Loucy (cell line): ENCODE results near the gene S100A6.

ENCODE experiments used
- H2AFZ ChIP-seq: fragments of 200-600 bp; sonication (generic); 2 replicates; pipeline ENCODE4 v1.6.0; 2016; ENCODE audit warnings: antibody characterized with exemption, mild to moderate bottlenecking, low read length, moderate library complexity
- H3F3A ChIP-seq: fragments of 200-600 bp; 2 replicates; pipeline ENCODE4 v1.6.0; 2016; ENCODE audit warnings: antibody characterized with exemption, low read depth, mild to moderate bottlenecking
- H3K27me3 ChIP-seq: fragments of 200-600 bp; sonication (generic); 2 replicates; pipeline ENCODE4 v1.6.1; 2014; ENCODE audit warnings: low read length, mild to moderate bottlenecking; ENCODE audit not compliant: insufficient read depth, poor library complexity, severe bottlenecking
- H3K36me3 ChIP-seq: fragments of 200-600 bp; sonication (generic); 2 replicates; pipeline ENCODE4 v1.6.1; 2016; ENCODE audit warnings: low read length; ENCODE audit not compliant: insufficient read depth
- H3K4me1 ChIP-seq: fragments of 200-600 bp; sonication (generic); 2 replicates; pipeline ENCODE4 v1.5.1; 2014; ENCODE audit warnings: low read length, mild to moderate bottlenecking; ENCODE audit not compliant: insufficient read depth, poor library complexity, severe bottlenecking
- H3K4me2 ChIP-seq: fragments of 200-600 bp; sonication (generic); 2 replicates; pipeline ENCODE4 v1.6.0; 2014; ENCODE audit warnings: antibody characterized with exemption, low read length, low read depth, mild to moderate bottlenecking; ENCODE audit not compliant: poor library complexity, severe bottlenecking
- H3K4me3 ChIP-seq: fragments of 200-600 bp; sonication (generic); 2 replicates; pipeline ENCODE4 v1.5.1; 2014; ENCODE audit warnings: low read length, mild to moderate bottlenecking, mixed read lengths; ENCODE audit not compliant: poor library complexity, severe bottlenecking
- H3K79me2 ChIP-seq: fragments of 200-600 bp; sonication (generic); 2 replicates; pipeline ENCODE4 v1.6.1; 2014; ENCODE audit warnings: low read length; ENCODE audit not compliant: insufficient read depth
- H3K9ac ChIP-seq: fragments of 200-600 bp; sonication (generic); 2 replicates; pipeline ENCODE4 v1.6.0; 2014; ENCODE audit warnings: mild to moderate bottlenecking, low read depth, low read length, moderate library complexity; ENCODE audit not compliant: poor library complexity, severe bottlenecking
- H3K9me2 ChIP-seq: fragments of 200-600 bp; sonication (generic); replicated peaks from 2 replicates; pipeline ENCODE4 v1.6.1; 2016; ENCODE audit warnings: low read depth, low read length, mixed read lengths
- H3K9me3 ChIP-seq: fragments of 200-600 bp; sonication (generic); 2 replicates; pipeline ENCODE4 v1.6.1; 2014; ENCODE audit warnings: mild to moderate bottlenecking, antibody characterized with exemption, low read length, low read depth; ENCODE audit not compliant: insufficient read depth
- H4K20me1 ChIP-seq: fragments of 200-600 bp; sonication (generic); 2 replicates; pipeline ENCODE4 v1.6.0; 2014; ENCODE audit warnings: antibody characterized with exemption, low read length, mild to moderate bottlenecking; ENCODE audit not compliant: insufficient read depth, poor library complexity, severe bottlenecking
- EZH2phosphoT487 ChIP-seq: fragments of 200-600 bp; IDR thresholded peaks from 2 replicates; pipeline ENCODE4 v1.6.1; 2018; ENCODE audit warnings: antibody characterized with exemption, mild to moderate bottlenecking, moderate library complexity, borderline replicate concordance
- TF ChIP-seq, protein P1 (sequence below): fragments of 200-600 bp; sonication (generic); conservative IDR thresholded peaks from 2 replicates; pipeline ENCODE4 v1.5.1; 2014; ENCODE audit warnings: mild to moderate bottlenecking, antibody characterized with exemption, low read length

S100A6 gene

DNA sequence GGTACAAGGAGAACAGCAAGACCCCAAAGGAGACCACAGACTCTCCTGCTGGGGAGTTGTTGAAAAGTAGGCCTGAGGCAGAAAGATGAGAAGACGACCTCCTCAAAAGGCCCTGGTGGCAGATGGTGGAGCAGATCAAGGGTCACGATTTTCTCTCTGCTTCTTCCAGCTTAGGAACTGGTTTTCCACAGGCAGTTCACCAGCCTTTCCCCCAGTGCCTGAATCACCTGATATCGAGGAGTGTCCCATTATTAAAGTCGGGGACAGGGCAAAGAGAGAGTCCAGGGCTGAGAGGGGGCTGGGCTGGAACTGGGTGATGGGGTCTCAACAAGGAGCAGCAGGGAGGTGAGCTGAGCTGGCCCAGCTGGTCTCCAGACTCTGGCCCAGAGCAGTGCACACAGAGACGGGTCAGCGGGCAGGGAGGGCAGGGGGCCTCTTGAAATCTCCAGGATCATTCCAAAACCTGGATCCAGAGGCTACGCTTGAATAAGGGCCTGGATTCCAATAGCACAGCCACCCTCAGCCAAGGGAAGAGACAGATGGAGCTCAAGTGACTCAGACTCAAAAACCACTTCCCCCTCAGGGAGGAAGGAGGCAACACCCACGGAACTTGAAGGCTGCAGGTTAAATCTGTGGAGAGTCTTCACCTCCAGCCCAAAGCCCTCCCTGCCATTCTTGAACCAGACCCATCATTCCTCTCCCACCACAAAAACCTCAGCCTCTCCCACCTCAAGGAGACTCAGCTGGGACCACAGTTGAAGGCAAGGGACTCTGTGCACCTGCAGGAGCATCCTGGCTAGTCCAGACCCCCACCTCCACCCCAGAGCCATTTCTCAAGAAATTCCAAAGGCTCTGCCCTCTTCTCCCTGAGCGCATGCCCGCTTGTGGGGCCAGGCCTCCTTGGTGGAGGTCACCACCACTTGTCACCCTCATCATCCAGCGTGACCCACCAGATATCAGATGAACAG is 4.9 kb upstream of the S100A6 start, which contains the start of gene S100A5:
Gene S100A5, minus strand, starts transcription at position 541 of the 968 bp plus-strand sequence. CDS start 743 bp downstream, outside the sequence.
- no peak for TF ChIP-seq EZH2phosphoT487
- TF ChIP-seq, protein P1, sequence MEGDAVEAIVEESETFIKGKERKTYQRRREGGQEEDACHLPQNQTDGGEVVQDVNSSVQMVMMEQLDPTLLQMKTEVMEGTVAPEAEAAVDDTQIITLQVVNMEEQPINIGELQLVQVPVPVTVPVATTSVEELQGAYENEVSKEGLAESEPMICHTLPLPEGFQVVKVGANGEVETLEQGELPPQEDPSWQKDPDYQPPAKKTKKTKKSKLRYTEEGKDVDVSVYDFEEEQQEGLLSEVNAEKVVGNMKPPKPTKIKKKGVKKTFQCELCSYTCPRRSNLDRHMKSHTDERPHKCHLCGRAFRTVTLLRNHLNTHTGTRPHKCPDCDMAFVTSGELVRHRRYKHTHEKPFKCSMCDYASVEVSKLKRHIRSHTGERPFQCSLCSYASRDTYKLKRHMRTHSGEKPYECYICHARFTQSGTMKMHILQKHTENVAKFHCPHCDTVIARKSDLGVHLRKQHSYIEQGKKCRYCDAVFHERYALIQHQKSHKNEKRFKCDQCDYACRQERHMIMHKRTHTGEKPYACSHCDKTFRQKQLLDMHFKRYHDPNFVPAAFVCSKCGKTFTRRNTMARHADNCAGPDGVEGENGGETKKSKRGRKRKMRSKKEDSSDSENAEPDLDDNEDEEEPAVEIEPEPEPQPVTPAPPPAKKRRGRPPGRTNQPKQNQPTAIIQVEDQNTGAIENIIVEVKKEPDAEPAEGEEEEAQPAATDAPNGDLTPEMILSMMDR: no peak
- peaks cover 12% of the 10 kb centered on the region for H3F3A ChIP-seq
- H3K4me3 ChIP-seq: peak within 1 kb of the TSS; percentile 53
- H3K9ac ChIP-seq: peak within 1 kb of the TSS; percentile 67
- H3K9me2 ChIP-seq: no peaks in the 10 kb centered on the region
- peaks cover 13% of the 10 kb centered on the region; the same call in 1 of the 2 replicates for H3K36me3 ChIP-seq
- peaks cover 74% of the 10 kb centered on the region for H3K4me1 ChIP-seq
- no peaks in the 10 kb centered on the region for H3K27me3 ChIP-seq
- H4K20me1 ChIP-seq: peaks cover 25% of the 10 kb centered on the region
- no peaks in the 10 kb centered on the region for H3K9me3 ChIP-seq
- peaks cover 36% of the 10 kb centered on the region for H3K79me2 ChIP-seq
- no peak within 1 kb of the TSS for H2AFZ ChIP-seq
- H3K4me2 ChIP-seq: peak within 1 kb of the TSS; percentile 66

DNA sequence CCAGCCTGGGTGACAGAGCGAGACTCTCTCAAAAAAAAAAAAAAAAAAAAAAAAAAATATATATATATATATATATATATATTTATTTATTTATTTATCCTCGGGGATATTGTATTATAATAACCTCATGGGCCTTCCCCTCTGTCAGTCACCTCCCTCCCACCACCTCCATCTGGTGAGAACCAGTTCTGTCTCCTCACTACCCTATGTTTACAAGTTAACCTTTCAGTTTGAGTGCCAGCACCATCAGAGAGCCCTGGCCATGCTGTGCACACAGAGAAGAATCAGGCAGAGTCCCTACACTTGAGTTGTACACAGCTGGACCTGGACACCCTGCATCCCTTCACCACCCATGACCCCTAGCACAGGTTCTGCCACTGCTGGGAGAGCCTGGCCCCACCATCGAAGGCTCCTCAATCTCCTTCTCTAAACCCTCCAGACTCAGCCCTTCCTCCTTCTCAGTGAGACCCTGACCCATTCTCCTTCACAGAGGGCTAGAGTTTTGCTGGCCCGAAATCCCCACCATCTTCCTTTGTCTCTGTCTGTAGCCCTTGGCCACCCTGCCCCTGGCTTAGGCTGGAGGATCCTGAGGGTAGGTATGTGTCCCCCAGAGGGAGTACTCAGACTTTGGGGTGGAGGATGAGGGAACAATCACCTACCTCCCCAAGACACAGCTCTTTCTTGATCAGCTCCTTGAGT is 3.8 kb upstream of the S100A6 start:
- Histone ChIP-seq H3K4me1 (peaks cover 77% of the 10 kb centered on the region), H3K9me2 (no peaks in the 10 kb centered on the region), H3K9me3 (no peaks in the 10 kb centered on the region), H3F3A (0 out of 2 replicates have a peak, but pooled peaks cover 8% of the 10 kb centered on the region), H3K79me2 (peaks cover 43% of the 10 kb centered on the region), H2AFZ (no peak overlapping the region), H3K4me3 (no peak overlapping the region), H4K20me1 (peaks cover 22% of the 10 kb centered on the region), H3K4me2 (peak overlapping the region; percentile 66), H3K36me3 (peaks cover 12% of the 10 kb centered on the region; the same call in 1 of the 2 replicates), H3K9ac (peak overlapping the region; percentile 67), H3K27me3 (no peaks in the 10 kb centered on the region)
- TF ChIP-seq EZH2phosphoT487: no peak
- TF ChIP-seq, protein P1: no peak

- no peak overlapping the region for H2AFZ ChIP-seq
- no peaks in the 10 kb centered on the region for H3K9me3 ChIP-seq
- no peak overlapping the region for H3K9ac ChIP-seq
- H3K9me2 ChIP-seq: no peaks in the 10 kb centered on the region
- no peak overlapping the region for H3K4me2 ChIP-seq
- peaks cover 77% of the 10 kb centered on the region for H3K4me1 ChIP-seq
- 0 out of 2 replicates have a peak, but pooled peaks cover 8% of the 10 kb centered on the region for H3F3A ChIP-seq
- H3K79me2 ChIP-seq: peaks cover 43% of the 10 kb centered on the region
- H3K36me3 ChIP-seq: peaks cover under 1% of the 10 kb centered on the region; the same call in 1 of the 2 replicates
- no peak overlapping the region for H3K4me3 ChIP-seq
- H3K27me3 ChIP-seq: no peaks in the 10 kb centered on the region
- peaks cover 10% of the 10 kb centered on the region for H4K20me1 ChIP-seq
- TF ChIP-seq EZH2phosphoT487: no peak
- TF ChIP-seq, protein P1: no peak
Observed at GRCh38 chr1:153538315-153538821, 2.6 kb upstream of the S100A6 start.
